OCI-LY7 (cell line): ENCODE data around the gene MPC2. TPM values are rescaled to one million over a fixed set of nuclear protein-coding genes. Genes with fewer than 3 reads are reported as not detected.

Source experiments
- BruUV-seq: library from RNA; stranded (reverse); fragments of 400-500 nt; replicated peaks from 2 replicates; lab custom pipeline; 2021; lab: Mats Ljungman, UMichigan
- CTCF ChIA-PET: fragments of 300-600 bp; sonication (Branson Sonifier 250); formaldehyde crosslinking; loops from one replicate; lab custom pipeline; 2022; ENCODE audit warnings: antibody characterized with exemption; ENCODE audit not compliant: unreplicated experiment; lab: Charles Lee
- POLR2A ChIA-PET: fragments of 300-600 bp; sonication (Branson Sonifier 250); formaldehyde crosslinking; loops from one replicate; lab custom pipeline; 2022; ENCODE audit warnings: antibody characterized with exemption; lab: Charles Lee
- DNase-seq: peaks from one replicate; pipeline ENCODE4 v3.0.0-alpha.2; 2015; ENCODE audit warnings: low spot score
- H2AFZ ChIP-seq: fragments of 200-600 bp; sonication (generic), shearing (Covaris generic); 2 replicates; pipeline ENCODE4 v1.6.1; 2014; ENCODE audit warnings: mild to moderate bottlenecking, antibody characterized with exemption, low read length, moderate library complexity
- H3K27ac ChIP-seq: fragments of 200-600 bp; sonication (generic); 2 replicates; pipeline ENCODE4 v1.5.1; 2014; ENCODE audit warnings: mixed run types, low read depth, mild to moderate bottlenecking, moderate library complexity, low read length, inconsistent platforms; ENCODE audit not compliant: poor library complexity, severe bottlenecking
- H3K36me3 ChIP-seq: fragments of 200-600 bp; sonication (generic); 2 replicates; pipeline ENCODE4 v1.6.1; 2014; ENCODE audit warnings: mild to moderate bottlenecking, antibody characterized with exemption, low read length, moderate library complexity, mixed read lengths; ENCODE audit not compliant: insufficient read depth
- H3K4me1 ChIP-seq: fragments of 200-600 bp; sonication (generic); 2 replicates; pipeline ENCODE4 v1.5.1; 2014; ENCODE audit warnings: mild to moderate bottlenecking, low read length; ENCODE audit not compliant: insufficient read depth, poor library complexity, severe bottlenecking
- H3K4me2 ChIP-seq: fragments of 200-600 bp; sonication (generic); 2 replicates; pipeline ENCODE4 v1.6.1; 2014; ENCODE audit warnings: mild to moderate bottlenecking, low read length
- H3K4me3 ChIP-seq: fragments of 200-600 bp; sonication (generic); 2 replicates; pipeline ENCODE4 v1.5.1; 2014; ENCODE audit warnings: mild to moderate bottlenecking, low read depth, low read length; ENCODE audit not compliant: poor library complexity, severe bottlenecking
- H3K79me2 ChIP-seq: fragments of 200-600 bp; sonication (generic); 2 replicates; pipeline ENCODE4 v1.6.1; 2016; ENCODE audit warnings: low read depth, mild to moderate bottlenecking, low read length, moderate library complexity, mixed read lengths; ENCODE audit not compliant: insufficient read depth
- H3K9me2 ChIP-seq: fragments of 200-600 bp; sonication (generic); 2 replicates; pipeline ENCODE4 v1.6.1; 2016; ENCODE audit warnings: mild to moderate bottlenecking, low read length, mixed read lengths; ENCODE audit not compliant: insufficient read depth
- H3K9me3 ChIP-seq: fragments of 200-600 bp; sonication (generic); 2 replicates; pipeline ENCODE4 v1.6.1; 2014; ENCODE audit warnings: mild to moderate bottlenecking, mixed run types, low read length, mixed read lengths
- H4K20me1 ChIP-seq: fragments of 200-600 bp; sonication (generic); 2 replicates; pipeline ENCODE4 v1.6.1; 2014; ENCODE audit warnings: mild to moderate bottlenecking, antibody characterized with exemption, low read length, moderate library complexity, mixed read lengths; ENCODE audit not compliant: insufficient read depth
- CTCF ChIP-seq: fragments of 200-600 bp; sonication (generic); conservative IDR thresholded peaks from 2 replicates; pipeline ENCODE4 v1.5.1; 2014; ENCODE audit warnings: mild to moderate bottlenecking, antibody characterized with exemption, low read length, moderate library complexity, mixed read lengths
- EZH2phosphoT487 ChIP-seq: fragments of 200-600 bp; sonication (generic); IDR thresholded peaks from 2 replicates; pipeline ENCODE4 v1.6.1; 2018; ENCODE audit warnings: low read depth, borderline replicate concordance, mild to moderate bottlenecking, mixed run types, antibody characterized with exemption, low read length, moderate library complexity, mixed read lengths
- intact Hi-C: fragments of 100-400 bp; cut with micrococcal nuclease; formaldehyde crosslinking; loops from one replicate; pipeline ENCODE4 v1.10.0; 2022; ENCODE audit not compliant: unreplicated experiment
- total RNA-seq, 2 experiments: library from RNA; depleted of rRNA in 1 of 2; stranded (reverse); fragments of >200 nt in 1 of 2; shearing (Covaris generic) in 1 of 2; gene quantifications; 2 replicates each; pipeline ENCODE4 v1.2.3, GENCODE V29; 2014 to 2022

The MPC2 gene
- total RNA-seq, 2 experiments from 2014 or later, result 19.4 to 56.4 TPM

- CTCF ChIA-PET, result no interaction called here
Observed at GRCh38 chr1:167927046-167927754, 9.7 kb downstream of the MPC2 start.

DNA sequence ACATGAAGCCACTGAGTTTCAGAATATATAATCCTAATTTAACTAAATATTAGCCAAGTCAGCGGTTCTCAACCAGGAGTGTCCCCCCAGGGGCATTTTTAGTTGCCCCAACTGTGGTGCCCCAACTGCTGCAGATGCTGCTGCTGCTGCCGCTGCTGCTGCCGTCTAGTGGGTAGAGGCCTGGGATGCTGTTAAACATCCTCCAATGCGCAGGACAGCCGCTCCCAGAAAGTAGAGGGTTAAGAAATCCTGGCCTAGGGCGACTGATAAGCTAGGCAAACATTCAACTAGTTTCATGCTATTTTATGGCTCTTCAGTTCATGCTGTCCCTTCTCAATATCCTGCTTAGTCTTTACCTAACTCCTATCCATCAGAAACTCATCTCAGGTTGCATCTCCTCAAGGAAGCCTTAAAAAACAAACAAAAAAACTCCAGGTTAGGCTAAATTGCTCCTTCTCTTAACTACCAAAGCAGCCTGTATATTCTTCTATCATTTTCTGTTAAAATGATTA lies 10.3 kb downstream of the MPC2 start:
- H4K20me1 ChIP-seq, result no peaks in the 10 kb centered on the region
- H3K36me3 ChIP-seq, result peaks cover 16% of the 10 kb centered on the region
- TF ChIP-seq CTCF (no peak), EZH2phosphoT487 (no peak)
- intact Hi-C loops, result no loop called here
- H3K4me1 ChIP-seq, result peaks cover 14% of the 10 kb centered on the region
- ChIA-PET POLR2A (interaction anchor here (1.3 kb wide), 1 partner anchor 12 kb away, joined by 4 read pairs; no protein-coding TSS in a partner anchor), CTCF (no interaction called here)
- H3K4me3 ChIP-seq, result no peak overlapping the region
- no TSS peak for BruUV-seq
- DNase-seq, result no peak
- H2AFZ ChIP-seq, result no peak overlapping the region
- H3K9me3 ChIP-seq, result no peaks in the 10 kb centered on the region
- H3K27ac ChIP-seq, result no peak overlapping the region
- H3K9me2 ChIP-seq, result no peaks in the 10 kb centered on the region
- no peak overlapping the region for H3K4me2 ChIP-seq
- H3K79me2 ChIP-seq, result peaks cover 44% of the 10 kb centered on the region; the same call in 1 of the 2 replicates

More at GRCh38 chr1:167927046-167927754, 9.7 kb downstream of the MPC2 start:
- H3K36me3 ChIP-seq, result peaks cover 16% of the 10 kb centered on the region
- H4K20me1 ChIP-seq, result no peaks in the 10 kb centered on the region
- H3K79me2 ChIP-seq, result peaks cover 50% of the 10 kb centered on the region; the same call in 1 of the 2 replicates
- DNase-seq, result no peak
- no peaks in the 10 kb centered on the region for H3K9me3 ChIP-seq
- H3K9me2 ChIP-seq, result no peaks in the 10 kb centered on the region
- H3K4me3 ChIP-seq, result no peak overlapping the region
- intact Hi-C loops, result no loop called here
- POLR2A ChIA-PET, result interaction anchor here (0.5 to 1.3 kb wide), 2 partner anchors 11 to 571 kb away, joined by 3 to 4 read pairs; no protein-coding TSS in a partner anchor
- H3K27ac ChIP-seq, result no peak overlapping the region
- H3K4me1 ChIP-seq, result peaks cover 14% of the 10 kb centered on the region
- TF ChIP-seq CTCF (no peak), EZH2phosphoT487 (no peak)
- no peak overlapping the region for H3K4me2 ChIP-seq
- no TSS peak for BruUV-seq
- H2AFZ ChIP-seq, result no peak overlapping the region
